ENCODE results near the gene PROZ. TPM values are rescaled to one million over a fixed set of nuclear protein-coding genes. Genes with fewer than 3 reads are reported as not detected.

Gene PROZ
- total and polyA plus RNA-seq, 9 of the 15 experiments (the other 6 are each of a cell fraction or from before 2014, with no cell fraction given) = not detected

DNA sequence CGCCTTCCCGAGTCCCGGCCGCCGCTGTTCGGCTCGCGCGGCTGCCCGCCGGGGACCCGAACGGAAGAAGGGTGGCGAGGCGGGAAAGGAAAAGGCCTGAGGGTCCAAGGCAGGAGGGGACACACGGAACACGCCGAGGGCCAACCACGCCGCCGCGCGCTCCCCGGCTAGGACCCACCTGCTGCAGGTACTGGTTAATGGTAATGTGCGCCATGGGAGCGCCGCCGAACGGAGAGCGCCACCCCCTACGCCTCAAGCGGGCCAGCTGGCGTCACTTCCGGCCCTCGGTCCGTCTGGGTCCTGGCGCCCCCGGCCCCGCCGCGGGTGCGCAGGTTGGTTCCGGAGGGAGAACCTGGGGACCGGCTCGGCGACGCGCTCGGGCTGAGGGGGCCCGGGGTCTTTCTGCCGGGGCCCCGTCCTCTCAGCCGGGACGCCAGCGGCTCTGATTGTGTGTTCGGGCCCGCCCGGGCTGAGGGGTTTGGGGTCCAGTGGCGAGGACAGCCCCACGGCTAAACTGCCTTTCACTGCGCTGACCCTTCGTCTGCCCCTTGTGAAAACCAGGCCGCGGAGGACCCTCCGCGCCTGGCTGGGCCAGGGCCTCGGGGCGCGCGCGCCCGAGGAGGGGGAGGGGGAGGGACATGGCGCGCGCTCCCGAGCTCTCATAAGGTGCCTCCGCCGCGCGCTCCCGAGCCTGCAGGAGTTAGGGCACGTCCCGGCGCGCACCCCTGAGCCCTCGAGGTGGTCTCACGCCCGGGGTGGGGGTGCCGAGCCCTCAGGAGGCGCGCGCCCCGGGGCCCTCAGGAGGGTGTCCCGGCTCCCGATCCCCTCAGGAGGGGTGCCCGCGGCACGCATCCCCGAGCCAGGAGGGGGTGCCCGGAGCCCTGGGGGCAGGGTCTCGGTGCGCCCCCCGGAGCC, 50.2 kb downstream of the PROZ start, which contains the start of gene PCID2 (continued):
- TF ChIP-seq, protein P1, sequence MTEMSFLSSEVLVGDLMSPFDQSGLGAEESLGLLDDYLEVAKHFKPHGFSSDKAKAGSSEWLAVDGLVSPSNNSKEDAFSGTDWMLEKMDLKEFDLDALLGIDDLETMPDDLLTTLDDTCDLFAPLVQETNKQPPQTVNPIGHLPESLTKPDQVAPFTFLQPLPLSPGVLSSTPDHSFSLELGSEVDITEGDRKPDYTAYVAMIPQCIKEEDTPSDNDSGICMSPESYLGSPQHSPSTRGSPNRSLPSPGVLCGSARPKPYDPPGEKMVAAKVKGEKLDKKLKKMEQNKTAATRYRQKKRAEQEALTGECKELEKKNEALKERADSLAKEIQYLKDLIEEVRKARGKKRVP (CRISPR knock-in tag; IDR thresholded peaks at IDR 0.05) = no peak
- TF ChIP-seq ZNF586 (CRISPR knock-in tag; conservative IDR thresholded peaks at IDR 0.05) = no peak
- no peak for TF ChIP-seq NELFE (IDR thresholded peaks at IDR 0.05; ENCODE audit: insufficient read depth, insufficient read length)
- no peak for TF ChIP-seq SRSF1 (IDR thresholded peaks at IDR 0.05; ENCODE audit: low read depth, low read length)
- no peak for TF ChIP-seq HDAC6 (IDR thresholded peaks at IDR 0.05; ENCODE audit: low read depth, low read length)
- TF ChIP-seq, protein P2, sequence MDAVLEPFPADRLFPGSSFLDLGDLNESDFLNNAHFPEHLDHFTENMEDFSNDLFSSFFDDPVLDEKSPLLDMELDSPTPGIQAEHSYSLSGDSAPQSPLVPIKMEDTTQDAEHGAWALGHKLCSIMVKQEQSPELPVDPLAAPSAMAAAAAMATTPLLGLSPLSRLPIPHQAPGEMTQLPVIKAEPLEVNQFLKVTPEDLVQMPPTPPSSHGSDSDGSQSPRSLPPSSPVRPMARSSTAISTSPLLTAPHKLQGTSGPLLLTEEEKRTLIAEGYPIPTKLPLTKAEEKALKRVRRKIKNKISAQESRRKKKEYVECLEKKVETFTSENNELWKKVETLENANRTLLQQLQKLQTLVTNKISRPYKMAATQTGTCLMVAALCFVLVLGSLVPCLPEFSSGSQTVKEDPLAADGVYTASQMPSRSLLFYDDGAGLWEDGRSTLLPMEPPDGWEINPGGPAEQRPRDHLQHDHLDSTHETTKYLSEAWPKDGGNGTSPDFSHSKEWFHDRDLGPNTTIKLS (IDR thresholded peaks at IDR 0.05; ENCODE audit: borderline replicate concordance, low read depth) = peak; percentile 63; the same call in 1 of the 2 replicates
- peak; percentile 66 for TF ChIP-seq MTA3 (IDR thresholded peaks at IDR 0.05; ENCODE audit: borderline replicate concordance)
- TF ChIP-seq PTRF (tag; IDR thresholded peaks at IDR 0.05) = no peak
- TF ChIP-seq POU5F1 (IDR thresholded peaks at IDR 0.05; ENCODE audit: borderline replicate concordance, low read depth, low read length, partially characterized antibody) = no peak
- peak; percentile 47 for TF ChIP-seq POLR2B (IDR thresholded peaks at IDR 0.05; ENCODE audit: low read depth, partially characterized antibody)
- TF ChIP-seq PHB (CRISPR knock-in tag; IDR thresholded peaks at IDR 0.05) = no peak
- peak; percentile 54; the same call in 1 of the 2 replicates for TF ChIP-seq ETV1 (tag; conservative IDR thresholded peaks at IDR 0.05; ENCODE audit: low read depth)
- peak; percentile 13; the same call in 1 of the 2 replicates for TF ChIP-seq KLF13 (tag; IDR thresholded peaks at IDR 0.05; ENCODE audit: borderline replicate concordance, low read depth)
- peak; percentile 63; the same call in 1 of the 2 replicates for TF ChIP-seq FOXJ2 (tag; IDR thresholded peaks at IDR 0.05)
- TF ChIP-seq SUPT5H (IDR thresholded peaks at IDR 0.05) = peak; percentile 75
- peak; percentile 77; the same call in 1 of the 2 replicates for TF ChIP-seq GATAD2B (IDR thresholded peaks at IDR 0.05; ENCODE audit: borderline replicate concordance)
- TF ChIP-seq, protein P3, sequence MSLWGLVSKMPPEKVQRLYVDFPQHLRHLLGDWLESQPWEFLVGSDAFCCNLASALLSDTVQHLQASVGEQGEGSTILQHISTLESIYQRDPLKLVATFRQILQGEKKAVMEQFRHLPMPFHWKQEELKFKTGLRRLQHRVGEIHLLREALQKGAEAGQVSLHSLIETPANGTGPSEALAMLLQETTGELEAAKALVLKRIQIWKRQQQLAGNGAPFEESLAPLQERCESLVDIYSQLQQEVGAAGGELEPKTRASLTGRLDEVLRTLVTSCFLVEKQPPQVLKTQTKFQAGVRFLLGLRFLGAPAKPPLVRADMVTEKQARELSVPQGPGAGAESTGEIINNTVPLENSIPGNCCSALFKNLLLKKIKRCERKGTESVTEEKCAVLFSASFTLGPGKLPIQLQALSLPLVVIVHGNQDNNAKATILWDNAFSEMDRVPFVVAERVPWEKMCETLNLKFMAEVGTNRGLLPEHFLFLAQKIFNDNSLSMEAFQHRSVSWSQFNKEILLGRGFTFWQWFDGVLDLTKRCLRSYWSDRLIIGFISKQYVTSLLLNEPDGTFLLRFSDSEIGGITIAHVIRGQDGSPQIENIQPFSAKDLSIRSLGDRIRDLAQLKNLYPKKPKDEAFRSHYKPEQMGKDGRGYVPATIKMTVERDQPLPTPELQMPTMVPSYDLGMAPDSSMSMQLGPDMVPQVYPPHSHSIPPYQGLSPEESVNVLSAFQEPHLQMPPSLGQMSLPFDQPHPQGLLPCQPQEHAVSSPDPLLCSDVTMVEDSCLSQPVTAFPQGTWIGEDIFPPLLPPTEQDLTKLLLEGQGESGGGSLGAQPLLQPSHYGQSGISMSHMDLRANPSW (CRISPR knock-in tag; IDR thresholded peaks at IDR 0.05) = no peak
- TF ChIP-seq ATF1 (CRISPR knock-in tag; IDR thresholded peaks at IDR 0.05) = 0 out of 2 replicates have a peak, but pooled peaks have one; percentile 27
- TF ChIP-seq ATF1 (tag; IDR thresholded peaks at IDR 0.05) = peak; percentile 95
- TF ChIP-seq ZNF140 (CRISPR knock-in tag; IDR thresholded peaks at IDR 0.05) = no peak
- peak in 1 of 2 experiments; percentile 50; a peak in 1 of 4 replicates for TF ChIP-seq KDM4B (IDR thresholded peaks at IDR 0.05; ENCODE audit: borderline replicate concordance in 2 of 2, low read depth in 1 of 2)

Measured in K562 (cell line).